Measurements from ENCODE around the gene CLIC3.
"Not testable (repeated sequence)": the region's sequence is repeated elsewhere in the genome, so short reads cannot be mapped to it uniquely, and the experiment has no call there.

CLIC3 gene

GRCh38 chr9:137007816-137008270 lies 11.5 kb upstream of the CLIC3 start:
- no peak for TF ChIP-seq CTCF (IDR thresholded peaks at IDR 0.05; ENCODE audit: control insufficient read depth, extremely low read depth, insufficient read depth)
- H3K4me3 ChIP-seq (ENCODE audit: low read depth, low read length): no peak overlapping the region
- DNase-seq (ENCODE audit: low read depth): no peak

DNA sequence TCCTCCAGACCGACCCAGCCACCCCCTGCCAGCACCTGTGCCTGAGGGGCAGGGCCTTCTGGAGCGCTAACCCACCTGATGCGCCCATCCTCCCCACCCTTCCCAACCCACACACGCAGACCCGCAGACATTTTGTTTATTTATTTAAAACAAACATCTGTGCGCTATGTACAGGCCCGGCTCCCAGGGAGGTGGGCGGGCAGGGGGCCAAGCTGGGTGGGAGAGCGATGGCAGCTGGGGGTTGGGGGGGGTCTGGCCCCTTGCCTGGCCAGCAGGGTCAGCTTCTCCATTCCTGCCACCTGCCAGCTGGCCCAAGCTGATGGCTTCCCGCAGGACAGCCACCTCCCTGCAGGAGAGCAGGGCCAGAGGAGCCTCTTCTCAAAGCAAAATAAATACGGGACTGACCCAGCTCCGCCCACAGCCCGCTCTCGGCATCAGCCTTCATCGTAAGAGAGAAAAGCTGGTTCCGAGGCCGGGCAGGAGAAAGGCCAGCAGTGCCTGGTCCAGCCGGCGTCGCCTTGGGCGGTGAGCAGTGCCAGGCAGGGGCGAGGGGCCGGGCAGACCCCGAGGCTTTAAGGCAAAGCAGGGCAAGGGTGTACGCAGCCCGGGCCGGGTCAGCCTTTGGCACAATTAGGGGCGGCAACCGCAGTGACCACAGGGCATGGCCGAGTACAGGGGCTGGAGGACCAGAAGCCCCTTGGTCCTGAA lies 10.9 kb upstream of the CLIC3 start:
- no peak for DNase-seq (ENCODE audit: low read depth)
- no peak overlapping the region for H3K4me3 ChIP-seq (ENCODE audit: low read depth, low read length)
- no peak for TF ChIP-seq CTCF (IDR thresholded peaks at IDR 0.05; ENCODE audit: control insufficient read depth, extremely low read depth, insufficient read depth)

- no peak for TF ChIP-seq CTCF (IDR thresholded peaks at IDR 0.05; ENCODE audit: control insufficient read depth, extremely low read depth, insufficient read depth)
- no peak for DNase-seq (ENCODE audit: low read depth)
- no peak overlapping the region for H3K4me3 ChIP-seq (ENCODE audit: low read depth, low read length)
Observed at GRCh38 chr9:137006116-137007003, 10.0 kb upstream of the CLIC3 start.

DNA sequence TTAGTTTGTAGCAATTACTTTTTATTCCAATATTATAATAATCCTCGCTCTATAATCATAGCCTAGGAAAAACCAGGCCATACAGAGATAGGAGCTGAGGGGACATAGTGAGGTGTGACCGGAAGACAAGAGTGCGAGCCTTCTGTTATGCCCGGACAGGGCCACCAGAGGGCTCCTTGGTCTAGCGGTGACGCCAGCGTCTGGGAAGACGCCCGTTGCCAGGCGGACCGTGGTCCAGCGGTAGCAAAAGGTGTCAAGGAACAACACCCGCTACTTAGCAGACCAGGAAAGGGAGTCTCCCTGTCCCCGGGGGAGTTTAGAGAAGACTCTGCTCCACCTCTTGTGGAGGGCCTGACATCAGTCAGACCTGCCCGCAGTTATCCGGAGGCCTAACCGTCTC lies 7.9 kb upstream of the CLIC3 start:
- DNase-seq (ENCODE audit: low read depth): not testable (repeated sequence)

GRCh38 chr9:137002646-137003041 lies 6.3 kb upstream of the CLIC3 start:
- TF ChIP-seq CTCF (IDR thresholded peaks at IDR 0.05; ENCODE audit: control insufficient read depth, extremely low read depth, insufficient read depth): no peak
- no peak for DNase-seq (ENCODE audit: low read depth)
- H3K4me3 ChIP-seq (ENCODE audit: low read depth, low read length): no peak overlapping the region

More for the DNA sequence above, 7.9 kb upstream of the CLIC3 start:
- TF ChIP-seq CTCF (IDR thresholded peaks at IDR 0.05; ENCODE audit: control insufficient read depth, extremely low read depth, insufficient read depth): 0 out of 2 replicates have a peak, but pooled peaks have one; percentile 1
- not testable (repeated sequence) for H3K4me3 ChIP-seq (ENCODE audit: low read depth, low read length)

- DNase-seq (ENCODE audit: low read depth): no peak
- no peak for TF ChIP-seq CTCF (IDR thresholded peaks at IDR 0.05; ENCODE audit: control insufficient read depth, extremely low read depth, insufficient read depth)
- H3K4me3 ChIP-seq (ENCODE audit: low read depth, low read length): no peak overlapping the region
Observed at GRCh38 chr9:137001857-137002645, 5.7 kb upstream of the CLIC3 start.
